Hepatic stellate cell (primary cell): Measurements from ENCODE around the gene FBXL16.

Experiments
- DNase-seq: peaks from one replicate; pipeline ENCODE4 v3.0.0; 2011; ENCODE audit warnings: low spot score

Gene FBXL16

GRCh38 chr16:722835-723633 lies 17.4 kb upstream of the FBXL16 start:
- no peak for DNase-seq

DNA sequence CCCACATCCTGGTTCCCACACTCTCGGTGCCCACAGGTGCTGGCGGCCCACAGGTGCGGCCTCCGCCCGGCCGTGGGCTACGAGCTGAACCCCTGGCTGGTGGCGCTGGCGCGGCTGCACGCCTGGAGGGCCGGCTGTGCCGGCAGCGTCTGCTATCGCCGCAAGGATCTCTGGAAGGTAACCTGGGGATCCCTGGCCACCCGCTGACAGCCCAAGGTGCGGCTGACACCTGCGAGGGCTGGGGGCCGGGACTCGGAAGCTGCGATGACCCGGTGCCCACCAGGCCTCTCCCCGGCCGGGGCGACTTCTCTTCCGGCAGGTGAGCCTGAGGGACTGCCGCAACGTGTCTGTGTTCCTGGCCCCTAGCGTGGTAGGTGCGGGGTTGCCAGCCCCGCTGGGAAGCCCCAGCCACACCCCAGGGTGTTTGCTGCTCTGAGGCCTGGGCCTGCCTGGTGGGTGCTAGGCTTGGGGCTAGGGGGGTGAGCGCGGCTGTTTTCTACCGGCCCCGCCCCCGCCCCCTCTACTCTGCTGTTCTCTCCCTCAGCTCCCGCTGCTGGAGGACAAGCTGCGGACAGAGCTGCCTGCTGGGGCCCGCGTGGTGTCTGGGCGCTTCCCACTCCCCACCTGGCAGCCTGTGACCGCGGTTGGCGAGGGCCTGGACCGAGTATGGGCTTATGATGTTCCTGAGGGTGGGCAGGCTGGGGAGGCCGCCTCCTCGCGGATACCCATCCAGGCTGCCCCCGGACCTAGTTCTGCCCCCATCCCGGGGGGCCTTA lies 16.4 kb upstream of the FBXL16 start:
- DNase-seq = no peak

- DNase-seq = peak; percentile 90
These were observed 15.6 kb upstream of the FBXL16 start, which contains the start of gene ANTKMT for GRCh38 chr16:720990-721764. Gene ANTKMT, plus strand, starts transcription at chr16:721146. Its CDS starts 129 bp downstream, at chr16:721275.

GRCh38 chr16:720447-720989 lies 14.9 kb upstream of the FBXL16 start:
- peak; percentile 84 for DNase-seq

- DNase-seq = no peak
These were observed 14.3 kb upstream of the FBXL16 start for GRCh38 chr16:719815-720446.

- no peak for DNase-seq
These were observed 13.3 kb upstream of the FBXL16 start for GRCh38 chr16:718922-719321.

- DNase-seq = no peak
These were observed 12.8 kb upstream of the FBXL16 start for GRCh38 chr16:718389-718788.

GRCh38 chr16:717450-718245 lies 12.0 kb upstream of the FBXL16 start:
- DNase-seq = no peak

DNA sequence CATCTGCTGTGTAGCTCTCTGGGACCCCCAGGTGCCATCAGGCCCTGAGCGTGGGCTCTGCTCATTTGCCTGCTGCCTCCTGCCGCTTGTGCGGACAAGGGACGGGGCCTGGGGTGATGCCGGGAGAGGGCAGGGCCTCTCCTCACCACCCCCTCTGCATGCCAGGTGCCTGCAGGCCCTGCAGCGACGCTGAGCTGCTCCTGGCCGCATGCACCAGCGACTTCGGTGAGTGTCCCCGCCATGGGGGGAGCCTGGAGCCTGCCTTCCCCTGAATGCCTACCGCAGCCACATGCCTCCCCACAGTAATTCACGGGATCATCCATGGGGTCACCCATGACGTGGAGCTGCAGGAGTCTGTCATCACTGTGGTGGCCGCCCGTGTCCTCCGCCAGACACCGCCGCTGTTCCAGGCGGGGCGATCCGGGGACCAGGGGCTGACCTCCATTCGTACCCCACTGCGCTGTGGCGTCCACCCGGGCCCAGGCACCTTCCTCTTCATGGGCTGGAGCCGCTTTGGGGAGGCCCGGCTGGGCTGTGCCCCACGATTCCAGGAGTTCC lies 11.2 kb upstream of the FBXL16 start:
- DNase-seq = no peak

- no peak for DNase-seq
These were observed 10.6 kb upstream of the FBXL16 start for GRCh38 chr16:716200-716568.

GRCh38 chr16:715477-716199 lies 10.0 kb upstream of the FBXL16 start:
- DNase-seq = no peak

DNA sequence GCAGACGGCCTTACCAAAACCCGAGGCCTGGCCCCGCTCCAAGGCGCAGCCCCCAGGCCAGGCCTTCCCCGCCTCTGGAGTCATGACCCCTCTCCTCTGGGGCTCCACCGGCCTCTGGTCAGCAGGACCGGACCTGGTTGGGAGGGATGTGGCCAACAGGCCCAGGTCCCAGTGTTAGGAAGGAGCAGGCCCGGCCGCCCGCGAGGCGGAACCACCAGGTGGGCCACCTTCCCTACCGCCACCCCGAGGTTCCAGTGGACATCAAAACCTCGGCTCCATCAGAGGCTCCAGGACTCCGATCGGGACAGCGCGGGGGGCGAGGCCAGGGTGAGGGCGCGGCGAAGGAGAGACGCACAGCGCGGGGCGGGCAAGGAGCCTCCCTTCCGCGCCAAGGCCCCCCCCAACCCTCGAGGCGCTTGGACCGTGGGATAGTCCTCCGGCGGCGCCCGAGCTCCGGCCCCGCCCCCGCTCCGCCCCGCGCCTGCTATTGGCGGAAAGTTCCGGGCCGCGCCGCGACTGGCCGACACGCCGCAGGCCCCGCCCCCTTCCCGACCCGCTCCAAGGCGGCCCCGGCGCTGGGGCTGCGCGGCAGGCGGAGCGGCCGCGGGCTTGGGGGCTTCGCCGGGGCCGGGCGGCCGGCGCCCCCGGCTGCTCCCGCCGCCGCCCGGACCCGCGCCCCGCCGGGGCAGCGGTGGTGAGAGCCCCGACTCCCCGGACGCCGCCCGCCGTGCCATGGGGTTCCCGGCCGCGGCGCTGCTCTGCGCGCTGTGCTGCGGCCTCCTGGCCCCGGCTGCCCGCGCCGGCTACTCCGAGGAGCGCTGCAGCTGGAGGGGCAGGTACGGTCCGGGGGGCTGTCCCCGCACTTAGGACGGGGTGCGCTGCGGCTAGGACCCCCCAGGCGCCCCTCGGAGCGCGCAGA lies 9.2 kb upstream of the FBXL16 start, which contains the start of gene METRN:
Gene METRN, plus strand, starts transcription at position 561 of the 919 bp plus-strand sequence. Its CDS starts 172 bp downstream, at position 733.
- DNase-seq = peak; percentile 96

- no peak for DNase-seq
These were observed 8.5 kb upstream of the FBXL16 start for GRCh38 chr16:714079-714478.

GRCh38 chr16:712740-713250 lies 7.2 kb upstream of the FBXL16 start:
- DNase-seq = peak; percentile 96

- DNase-seq = peak; percentile 91
These were observed 6.1 kb upstream of the FBXL16 start for GRCh38 chr16:711548-712320.

DNA sequence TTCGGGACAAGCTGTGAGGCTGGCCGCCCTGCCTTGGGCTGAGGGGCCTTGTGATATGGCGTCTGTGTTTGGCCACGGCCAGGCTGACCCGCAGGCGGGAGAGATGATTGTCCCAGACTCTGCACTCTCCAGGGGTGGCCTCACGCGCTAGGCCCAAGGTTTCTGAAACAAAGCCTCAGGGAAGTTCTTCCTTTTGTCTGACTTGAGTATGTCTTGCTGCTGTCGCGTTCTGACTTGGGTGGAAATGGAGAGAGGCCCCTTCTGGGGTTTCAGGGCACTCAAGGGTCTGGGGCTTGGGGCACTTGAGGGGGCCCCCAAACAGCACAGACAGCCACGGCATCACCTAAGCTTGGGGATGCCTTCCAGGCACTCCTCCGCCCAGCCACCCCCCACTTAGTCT lies 5.5 kb upstream of the FBXL16 start:
- no peak for DNase-seq

- DNase-seq = no peak
These were observed 5.0 kb upstream of the FBXL16 start for GRCh38 chr16:710500-711075.
